ENCODE results near the gene BRAP.
"Not testable (repeated sequence)": the region's sequence is repeated elsewhere in the genome, so short reads cannot be mapped to it uniquely, and the experiment has no call there.

The BRAP gene

DNA sequence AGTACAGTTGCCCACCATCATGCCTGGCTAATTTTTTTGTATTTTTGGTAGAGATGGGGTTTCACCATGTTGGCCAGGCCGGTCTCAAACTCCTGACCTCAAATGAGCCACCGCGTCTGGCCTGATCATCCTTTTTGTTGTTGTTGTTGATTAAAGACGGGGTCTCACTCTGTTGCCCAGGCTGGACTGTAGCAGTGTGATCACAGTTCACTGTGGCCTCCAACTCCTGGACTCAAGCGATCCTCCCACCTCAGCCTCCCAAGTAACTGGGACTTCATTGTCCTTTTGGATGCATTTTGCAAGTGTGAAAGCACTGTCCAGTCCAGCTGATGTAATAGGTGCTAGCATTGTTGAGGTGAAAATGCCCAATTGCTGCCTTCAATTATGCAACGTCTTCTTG is 59.5 kb downstream of the BRAP start:
- no peak overlapping the region for H3K27ac ChIP-seq
- TF ChIP-seq, protein P1, sequence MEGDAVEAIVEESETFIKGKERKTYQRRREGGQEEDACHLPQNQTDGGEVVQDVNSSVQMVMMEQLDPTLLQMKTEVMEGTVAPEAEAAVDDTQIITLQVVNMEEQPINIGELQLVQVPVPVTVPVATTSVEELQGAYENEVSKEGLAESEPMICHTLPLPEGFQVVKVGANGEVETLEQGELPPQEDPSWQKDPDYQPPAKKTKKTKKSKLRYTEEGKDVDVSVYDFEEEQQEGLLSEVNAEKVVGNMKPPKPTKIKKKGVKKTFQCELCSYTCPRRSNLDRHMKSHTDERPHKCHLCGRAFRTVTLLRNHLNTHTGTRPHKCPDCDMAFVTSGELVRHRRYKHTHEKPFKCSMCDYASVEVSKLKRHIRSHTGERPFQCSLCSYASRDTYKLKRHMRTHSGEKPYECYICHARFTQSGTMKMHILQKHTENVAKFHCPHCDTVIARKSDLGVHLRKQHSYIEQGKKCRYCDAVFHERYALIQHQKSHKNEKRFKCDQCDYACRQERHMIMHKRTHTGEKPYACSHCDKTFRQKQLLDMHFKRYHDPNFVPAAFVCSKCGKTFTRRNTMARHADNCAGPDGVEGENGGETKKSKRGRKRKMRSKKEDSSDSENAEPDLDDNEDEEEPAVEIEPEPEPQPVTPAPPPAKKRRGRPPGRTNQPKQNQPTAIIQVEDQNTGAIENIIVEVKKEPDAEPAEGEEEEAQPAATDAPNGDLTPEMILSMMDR (conservative IDR thresholded peaks at IDR 0.05): no peak

DNA sequence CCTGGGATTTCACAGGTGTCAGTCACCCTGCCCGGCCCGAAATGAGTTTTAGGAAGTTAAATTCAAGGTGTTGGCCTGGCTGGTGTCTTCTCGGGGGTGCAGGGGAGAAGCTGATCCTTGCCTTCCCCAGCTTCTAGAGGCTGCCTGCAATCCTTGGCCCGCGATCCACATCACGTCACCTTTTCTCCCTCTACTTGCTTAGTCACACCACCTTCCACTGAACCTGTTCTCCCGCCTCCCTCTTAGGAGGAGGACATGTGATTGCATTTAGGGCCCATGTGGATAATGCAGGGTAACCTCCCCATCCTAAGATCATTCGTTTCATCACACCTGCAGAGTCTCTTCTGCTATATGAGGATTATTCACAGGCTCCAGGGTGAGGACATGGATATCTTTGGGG is 61.2 kb downstream of the BRAP start:
- no peak overlapping the region for H3K27ac ChIP-seq
- TF ChIP-seq, protein P1 (conservative IDR thresholded peaks at IDR 0.05): no peak

DNA sequence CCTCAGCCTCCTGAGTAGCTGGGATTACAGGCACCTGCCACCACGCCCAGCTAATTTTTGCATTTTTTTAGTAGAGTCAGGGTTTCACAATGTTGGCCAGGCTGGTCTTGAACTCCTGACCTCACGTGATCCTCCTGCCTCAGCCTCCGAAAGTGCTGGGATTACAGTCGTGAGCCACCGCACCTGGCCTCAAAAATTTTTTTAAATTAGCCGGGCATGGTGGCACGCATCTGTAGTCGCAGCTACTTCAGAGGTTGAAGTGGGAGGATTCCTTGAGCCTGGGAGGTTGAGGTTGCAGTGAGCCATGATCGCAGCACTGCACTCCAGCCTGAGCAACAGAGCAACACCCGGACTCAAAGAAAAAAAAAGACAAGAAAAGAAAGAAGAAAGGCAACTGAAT is 67.9 kb downstream of the BRAP start:
- H3K27ac ChIP-seq: not testable (repeated sequence)

DNA sequence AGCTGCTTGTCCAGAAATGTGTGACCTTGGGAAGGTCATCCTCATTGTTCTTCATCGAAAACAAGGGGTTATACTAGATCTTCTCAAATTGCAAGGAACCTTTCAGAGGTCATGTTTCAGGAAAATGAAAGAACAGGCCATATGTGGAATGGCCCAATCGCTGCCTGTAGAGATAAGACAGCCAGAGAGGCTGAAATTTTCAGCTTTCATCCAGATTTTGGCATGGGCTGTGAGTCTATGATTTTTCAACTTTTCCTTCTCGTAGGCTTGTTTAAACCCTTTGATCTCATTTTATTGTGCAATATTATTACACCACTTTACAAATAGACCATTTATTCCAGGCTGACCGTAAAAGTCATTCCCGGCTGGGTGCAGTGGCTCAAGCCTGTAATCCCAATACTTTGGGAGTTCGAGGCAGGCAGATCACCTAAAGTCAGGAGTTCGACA is 69.6 kb downstream of the BRAP start:
- no peak overlapping the region for H3K27ac ChIP-seq
- TF ChIP-seq, protein P1 (conservative IDR thresholded peaks at IDR 0.05): no peak

DNA sequence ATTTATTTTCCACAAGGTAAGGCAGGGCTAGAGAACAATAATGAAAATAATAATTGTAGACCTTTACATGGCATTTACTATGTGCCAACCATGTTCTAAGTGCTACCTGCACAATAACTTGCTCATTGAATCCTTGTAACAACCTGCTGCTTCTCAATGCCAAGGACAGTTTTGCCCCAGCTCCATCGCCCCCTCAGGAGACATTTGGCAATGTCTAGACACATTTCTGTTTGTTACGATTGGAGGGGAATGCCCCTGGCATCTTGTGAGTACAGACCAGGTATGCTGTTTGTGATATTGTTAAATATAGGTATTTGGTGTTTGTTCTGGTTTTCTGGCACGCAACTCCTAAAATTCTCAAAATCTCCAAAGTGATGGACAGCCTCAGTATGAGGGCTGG is 78.5 kb downstream of the BRAP start:
- H3K27ac ChIP-seq: no peak overlapping the region
- TF ChIP-seq, protein P1 (conservative IDR thresholded peaks at IDR 0.05): peak; percentile 11; the same call in 1 of the 2 replicates

DNA sequence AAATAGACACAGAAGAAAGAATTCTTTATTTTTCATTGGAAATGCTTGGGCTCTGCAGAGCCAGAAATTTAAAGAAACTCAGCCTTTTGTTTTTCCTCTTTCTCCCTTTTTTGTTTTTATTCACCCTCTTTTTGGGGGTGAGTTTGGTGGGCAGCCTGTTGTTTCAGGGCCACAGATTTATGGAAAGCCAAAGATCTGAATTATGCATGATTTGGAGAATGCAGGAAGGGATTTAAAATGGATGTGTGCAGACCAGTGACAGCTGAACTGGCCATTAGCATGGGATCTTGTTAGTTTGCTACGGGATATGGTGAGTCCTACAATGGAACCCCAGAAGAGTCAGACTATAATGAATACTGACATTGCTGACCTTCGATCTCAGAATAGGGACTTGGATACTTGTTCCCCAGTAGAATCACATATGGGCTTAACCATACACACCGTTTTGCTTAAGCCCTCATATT is 79.0 kb downstream of the BRAP start:
- no peak overlapping the region for H3K27ac ChIP-seq

DNA sequence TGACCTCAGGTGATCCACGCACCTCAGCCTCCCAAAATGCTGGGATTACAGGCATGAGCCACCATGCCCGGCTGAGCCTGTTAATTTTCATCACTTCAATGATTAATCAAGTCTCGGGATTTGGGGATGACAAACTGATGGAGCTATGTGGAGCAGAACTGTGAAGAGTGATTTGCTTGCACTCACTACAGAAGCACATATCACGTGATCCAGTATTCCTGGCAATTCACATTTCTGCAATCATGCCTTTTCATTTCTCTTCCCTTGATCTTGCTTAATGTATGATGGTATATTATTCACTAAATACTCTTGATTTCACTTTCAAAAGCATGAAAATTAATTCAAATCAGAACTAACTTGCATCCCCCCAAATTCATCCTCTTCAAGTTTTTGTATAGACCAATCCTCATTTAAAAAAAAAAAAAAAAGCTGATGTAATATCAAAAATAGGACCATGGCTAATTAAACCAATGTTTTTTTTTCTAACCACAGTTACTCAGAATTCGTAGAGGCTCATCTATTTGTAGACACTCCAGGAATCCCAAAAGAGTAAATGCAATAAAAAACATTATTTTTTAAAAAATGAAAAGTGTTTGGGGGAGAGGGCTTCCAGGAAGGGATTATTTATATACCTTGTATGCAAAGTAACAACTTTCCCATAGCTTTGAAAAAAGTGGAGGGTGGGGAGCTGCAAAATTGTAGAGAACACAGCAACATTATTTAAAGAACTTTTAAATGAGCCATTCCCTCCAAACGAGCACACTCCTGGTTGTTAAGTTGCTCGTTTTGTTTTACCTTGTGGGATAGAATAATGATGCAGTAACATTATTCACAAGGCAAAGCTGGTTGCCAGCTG is 79.6 kb downstream of the BRAP start:
- TF ChIP-seq, protein P1 (conservative IDR thresholded peaks at IDR 0.05): no peak
- H3K27ac ChIP-seq: no peak overlapping the region

More for the DNA sequence above, 79.0 kb downstream of the BRAP start:
- TF ChIP-seq, protein P1 (conservative IDR thresholded peaks at IDR 0.05): no peak

DNA sequence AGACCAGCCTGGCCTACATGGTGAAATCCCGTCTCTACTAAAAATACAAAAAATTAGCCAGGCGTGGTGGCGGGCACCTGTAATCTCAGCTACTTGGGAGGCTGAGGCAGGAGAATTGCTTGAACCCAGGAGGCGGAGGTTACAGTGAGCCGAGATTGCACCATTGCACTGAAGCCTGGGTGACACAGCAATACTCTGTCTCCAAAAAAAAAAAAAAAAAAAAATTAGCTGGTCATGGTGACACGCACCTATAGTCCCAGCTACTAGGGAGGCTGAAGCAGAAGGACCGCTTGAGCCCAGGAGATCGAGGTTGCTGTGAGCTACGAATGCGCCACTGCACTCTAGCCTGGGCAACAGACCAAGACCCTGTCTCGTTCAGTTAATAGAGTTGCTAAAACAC is 82.9 kb downstream of the BRAP start:
- not testable (repeated sequence) for H3K27ac ChIP-seq
